SHP77 treated with DMSO at 0.1 percent for 48 hours (cell line): Measurements from ENCODE around the gene ARFIP2.

ENCODE experiments used
- DNase-seq: peaks from one replicate; lab custom pipeline; 2025; lab: John Stamatoyannopoulos, UW

The ARFIP2 gene

GRCh38 chr11:6481924-6482275 lies 769 bp upstream of the ARFIP2 start:
- no peak for DNase-seq

- DNase-seq, result no peak
These were observed 724 bp downstream of the ARFIP2 start for GRCh38 chr11:6480299-6480914.

GRCh38 chr11:6476571-6476970 lies 4.6 kb downstream of the ARFIP2 start:
- DNase-seq, result no peak

GRCh38 chr11:6475936-6476335 lies 5.2 kb downstream of the ARFIP2 start:
- peak; percentile 13 for DNase-seq

GRCh38 chr11:6474806-6475500 lies 6.2 kb downstream of the ARFIP2 start:
- no peak for DNase-seq

GRCh38 chr11:6474413-6474792 lies 6.7 kb downstream of the ARFIP2 start:
- no peak for DNase-seq

- DNase-seq, result no peak
These were observed 7.4 kb downstream of the ARFIP2 start, which contains the start of gene TRIM3 for GRCh38 chr11:6473451-6474412. Gene TRIM3 (minus strand): TSS chr11:6473941. CDS start chr11:6465695, 8,246 bp downstream.

- no peak for DNase-seq
These were observed 8.2 kb downstream of the ARFIP2 start for GRCh38 chr11:6472934-6473333.

- DNase-seq, result no peak
These were observed 11.5 kb downstream of the ARFIP2 start for GRCh38 chr11:6469599-6469998.

GRCh38 chr11:6468712-6469495 lies 12.2 kb downstream of the ARFIP2 start:
- DNase-seq, result peak; percentile 11

- DNase-seq, result no peak
These were observed 22.1 kb downstream of the ARFIP2 start for GRCh38 chr11:6459099-6459450.

GRCh38 chr11:6458352-6459098 lies 22.6 kb downstream of the ARFIP2 start:
- no peak for DNase-seq

GRCh38 chr11:6457581-6458320 lies 23.4 kb downstream of the ARFIP2 start:
- DNase-seq, result no peak

- DNase-seq, result no peak
These were observed 24.6 kb downstream of the ARFIP2 start for GRCh38 chr11:6456361-6457073.

- DNase-seq, result no peak
These were observed 26.1 kb downstream of the ARFIP2 start for GRCh38 chr11:6455070-6455469.

GRCh38 chr11:6453152-6453551 lies 28.0 kb downstream of the ARFIP2 start:
- no peak for DNase-seq

- DNase-seq, result no peak
These were observed 28.9 kb downstream of the ARFIP2 start for GRCh38 chr11:6452219-6452618.

GRCh38 chr11:6448574-6448973 lies 32.6 kb downstream of the ARFIP2 start:
- DNase-seq, result no peak

GRCh38 chr11:6443269-6444003 lies 37.7 kb downstream of the ARFIP2 start:
- DNase-seq, result no peak
